WI38 (cell line): ENCODE results near the gene CPT1B.

Experiments used
- H3K4me3 ChIP-seq: 2 replicates; pipeline ENCODE4 v1.5.1; 2011; ENCODE audit warnings: low read depth, mild to moderate bottlenecking, control low read depth, low read length
- CTCF ChIP-seq: IDR thresholded peaks from 2 replicates; pipeline ENCODE4 v1.5.1; 2012; ENCODE audit warnings: low read depth, mild to moderate bottlenecking, control low read depth, low read length

The CPT1B gene

GRCh38 chr22:50530877-50531545 is 47.2 kb downstream of the CPT1B start:
- H3K4me3 ChIP-seq, result peak overlapping the region; percentile 53
- TF ChIP-seq CTCF, result no peak

GRCh38 chr22:50530580-50530876 is 47.7 kb downstream of the CPT1B start:
- H3K4me3 ChIP-seq, result peak overlapping the region; percentile 42
- TF ChIP-seq CTCF, result no peak

GRCh38 chr22:50529897-50530579 is 48.2 kb downstream of the CPT1B start, which contains the start of gene TYMP:
Gene TYMP (minus strand): TSS chr22:50530012. CDS start chr22:50529709, 303 bp downstream.
- TF ChIP-seq CTCF, result no peak
- peak within 1 kb of the TSS; percentile 53 for H3K4me3 ChIP-seq

GRCh38 chr22:50529416-50529896 is 48.8 kb downstream of the CPT1B start:
- H3K4me3 ChIP-seq, result 0 out of 2 replicates have a peak overlapping the region, but pooled peaks have one; percentile 10
- no peak for TF ChIP-seq CTCF

GRCh38 chr22:50528682-50529415 is 49.4 kb downstream of the CPT1B start:
- H3K4me3 ChIP-seq, result no peak overlapping the region
- TF ChIP-seq CTCF, result no peak

- no peak for TF ChIP-seq CTCF
- H3K4me3 ChIP-seq, result no peak overlapping the region
Measured at GRCh38 chr22:50527921-50528681, 50.1 kb downstream of the CPT1B start.
